Skin epidermis (tissue), 12 donors: Measurements from ENCODE around the gene RALY.

Experiments used
- H3K27ac ChIP-seq, 21 experiments: fragments of 200-600 bp; sonication (generic) in 11 of 21; one replicate each; pipeline ENCODE4 v1.5.0; 2020; ENCODE audit warnings: mild to moderate bottlenecking in 3 of 21, inconsistent platforms in 2 of 21, moderate library complexity in 2 of 21
- H3K4me3 ChIP-seq, 7 experiments: fragments of 200-600 bp; sonication (generic) in 2 of 7; one replicate each; pipeline ENCODE4 v1.5.0; 2020; ENCODE audit warnings: inconsistent platforms in 2 of 7, mild to moderate bottlenecking in 2 of 7, moderate library complexity in 1 of 7

Gene RALY

DNA sequence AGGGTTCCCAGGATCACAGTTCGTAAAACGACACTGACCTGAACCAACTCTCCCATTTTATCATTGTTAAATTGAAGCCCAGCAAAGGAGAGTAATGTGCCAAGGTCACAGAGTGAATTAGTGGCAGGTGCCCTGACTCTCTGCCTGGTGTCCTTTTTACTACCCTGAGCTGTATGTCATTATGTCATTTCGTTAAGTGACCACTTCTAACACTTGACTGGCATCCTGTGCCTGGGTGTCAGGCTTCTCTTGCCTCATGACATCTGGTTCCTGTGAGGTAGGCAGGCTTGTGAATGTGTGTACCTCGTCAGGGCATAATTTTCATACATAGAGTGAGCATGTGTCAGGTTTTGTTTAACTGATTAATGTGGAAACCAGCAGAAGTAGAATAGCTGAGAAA lies 48.6 kb downstream of the RALY start:
- Histone ChIP-seq H3K27ac (no peak overlapping the region), H3K4me3 (no peak overlapping the region)

GRCh38 chr20:34043025-34043424 lies 49.3 kb downstream of the RALY start:
- Histone ChIP-seq H3K27ac (no peak overlapping the region), H3K4me3 (no peak overlapping the region)

DNA sequence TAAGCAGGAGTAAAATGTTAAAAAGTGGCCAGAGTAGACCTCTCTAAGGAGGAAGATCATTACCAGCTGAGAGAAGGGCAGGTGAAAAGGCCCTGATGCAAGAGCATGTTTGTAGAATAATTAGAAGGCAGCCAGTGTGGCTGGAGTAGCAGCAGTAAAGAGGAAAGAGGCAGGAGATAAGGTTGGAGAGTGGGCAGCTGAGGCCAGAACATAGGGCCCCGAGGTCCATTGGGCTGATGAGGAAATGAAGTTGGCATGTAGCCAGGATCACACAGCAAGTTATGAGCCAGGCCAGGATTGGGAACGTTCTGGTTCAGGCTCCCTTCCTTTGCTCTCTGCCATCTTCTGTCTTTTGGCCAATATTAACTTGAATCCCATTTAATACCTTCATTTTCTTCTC lies 51.6 kb downstream of the RALY start:
- Histone ChIP-seq H3K4me3 (no peak overlapping the region), H3K27ac (no peak overlapping the region)

GRCh38 chr20:34045930-34046725 lies 52.4 kb downstream of the RALY start:
- Histone ChIP-seq H3K4me3 (no peak overlapping the region), H3K27ac (no peak overlapping the region)

DNA sequence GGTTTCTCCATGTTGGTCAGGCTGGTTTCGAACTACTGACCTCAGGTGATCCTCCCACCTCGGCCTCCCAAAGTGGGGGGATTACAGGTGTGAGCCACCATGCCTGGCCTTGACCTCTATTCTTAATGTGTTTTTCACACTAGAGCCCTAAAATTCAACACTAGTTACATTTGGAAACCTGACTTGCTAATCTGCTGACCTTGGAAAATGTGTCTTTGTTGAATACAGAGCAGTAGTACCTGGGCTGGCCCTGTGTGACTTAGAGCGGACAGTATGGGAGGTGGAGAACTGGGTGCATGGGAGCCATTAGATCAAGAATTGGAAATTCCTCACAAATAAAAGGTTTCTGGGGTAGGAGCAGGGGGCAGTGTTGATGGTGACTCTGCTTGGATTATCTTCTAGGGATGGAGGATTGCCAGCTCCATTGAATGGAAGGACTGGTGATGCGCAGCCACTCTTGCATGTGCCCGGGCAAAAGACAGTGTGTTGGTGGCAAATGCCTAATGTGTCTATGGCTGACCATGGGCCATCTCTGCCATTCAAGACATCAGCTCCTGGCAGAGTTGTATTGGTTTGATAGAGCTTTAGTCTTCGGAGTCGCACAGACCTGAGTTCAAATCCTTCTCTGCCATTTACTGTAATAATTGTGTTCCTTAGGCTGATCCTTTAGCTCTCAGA lies 53.4 kb downstream of the RALY start:
- no peak overlapping the region for H3K27ac ChIP-seq

DNA sequence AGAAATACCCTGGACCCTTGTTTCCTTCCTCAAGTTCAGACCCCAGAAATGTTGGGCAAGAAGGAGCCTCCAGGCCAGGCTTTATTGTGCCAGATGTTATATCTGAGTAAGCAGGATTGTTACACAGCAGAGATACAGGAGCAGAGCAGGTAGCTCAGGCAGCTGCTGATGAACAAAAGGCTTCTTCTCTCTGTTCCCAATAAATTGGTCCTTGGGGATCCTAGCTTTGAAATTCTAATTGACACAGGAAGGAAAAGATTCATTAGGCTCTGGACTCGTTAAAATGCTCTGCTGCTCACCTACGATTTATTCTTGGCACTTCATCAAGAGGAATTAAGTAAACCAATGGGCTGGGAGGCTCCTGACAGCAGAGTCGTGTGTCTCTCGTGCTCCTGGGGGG lies 54.2 kb downstream of the RALY start:
- H3K4me3 ChIP-seq = no peak overlapping the region
- H3K27ac ChIP-seq = no peak overlapping the region

More for the DNA sequence above, 53.4 kb downstream of the RALY start:
- no peak overlapping the region for H3K4me3 ChIP-seq

- no peak overlapping the region for H3K4me3 ChIP-seq
- H3K27ac ChIP-seq = no peak overlapping the region
Measured at GRCh38 chr20:34049389-34049788, 55.7 kb downstream of the RALY start.

DNA sequence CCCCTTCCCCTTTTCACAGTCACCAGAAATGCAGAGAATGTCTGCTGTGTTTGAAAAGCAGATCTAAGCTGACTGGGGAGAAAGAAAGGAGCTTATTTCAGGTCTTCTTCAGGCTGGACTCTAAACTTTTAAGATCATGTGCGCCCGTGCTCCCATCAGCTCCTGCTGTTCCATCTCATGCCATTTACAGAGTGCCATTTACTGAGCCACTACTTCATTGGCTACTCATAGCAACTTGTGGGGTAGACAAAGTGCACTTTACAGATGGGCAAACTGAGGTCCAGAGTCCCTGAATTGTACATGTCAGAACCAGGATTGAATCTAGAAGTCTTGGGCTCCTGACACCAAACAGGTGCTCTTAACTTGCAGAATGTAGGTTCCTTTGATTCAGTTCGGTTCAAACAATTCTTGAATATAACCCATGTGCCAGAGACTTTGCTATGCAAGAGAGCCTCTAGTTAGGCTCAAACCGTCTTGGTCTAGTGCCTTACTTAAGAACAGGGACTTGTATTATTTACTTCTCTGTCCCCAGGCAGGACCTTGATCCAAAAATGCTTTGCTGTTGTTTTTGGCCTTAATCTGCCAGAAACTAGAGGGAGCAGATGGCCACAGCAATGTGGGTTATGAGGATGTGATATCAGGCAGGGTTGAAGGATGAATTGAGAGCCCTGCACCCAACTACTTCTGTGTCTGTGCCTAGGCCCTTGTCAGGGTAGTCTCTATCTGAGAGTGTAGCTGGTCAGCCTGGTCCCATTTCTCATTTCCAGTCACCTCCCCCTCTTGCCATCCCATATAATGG lies 56.4 kb downstream of the RALY start:
- Histone ChIP-seq H3K27ac (no peak overlapping the region), H3K4me3 (no peak overlapping the region)

DNA sequence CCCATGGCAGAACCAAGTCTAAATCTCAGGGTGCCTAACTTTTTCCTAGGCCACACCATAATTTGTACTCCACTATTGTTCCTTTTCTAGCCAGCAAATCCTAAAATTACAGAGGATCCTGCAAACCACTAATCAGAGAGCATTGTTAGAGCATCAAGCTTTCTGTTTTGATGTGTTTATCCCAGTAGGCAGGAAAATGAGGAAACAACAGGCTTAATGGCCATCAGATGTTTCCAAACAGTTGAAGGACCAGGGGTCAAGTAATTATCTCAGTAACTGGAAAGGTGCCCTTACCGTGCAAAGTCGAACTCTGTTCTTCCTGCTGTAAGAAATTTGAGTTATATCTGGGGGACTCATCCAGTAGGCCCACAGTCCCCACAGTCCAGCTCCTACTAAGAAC lies 58.7 kb downstream of the RALY start:
- no peak overlapping the region for H3K4me3 ChIP-seq
- peak overlapping the region in 4 of 21 experiments; percentile 8 to 26 (median 24) for H3K27ac ChIP-seq

GRCh38 chr20:34055290-34055689 lies 61.6 kb downstream of the RALY start:
- H3K4me3 ChIP-seq = no peak overlapping the region
- H3K27ac ChIP-seq = no peak overlapping the region

DNA sequence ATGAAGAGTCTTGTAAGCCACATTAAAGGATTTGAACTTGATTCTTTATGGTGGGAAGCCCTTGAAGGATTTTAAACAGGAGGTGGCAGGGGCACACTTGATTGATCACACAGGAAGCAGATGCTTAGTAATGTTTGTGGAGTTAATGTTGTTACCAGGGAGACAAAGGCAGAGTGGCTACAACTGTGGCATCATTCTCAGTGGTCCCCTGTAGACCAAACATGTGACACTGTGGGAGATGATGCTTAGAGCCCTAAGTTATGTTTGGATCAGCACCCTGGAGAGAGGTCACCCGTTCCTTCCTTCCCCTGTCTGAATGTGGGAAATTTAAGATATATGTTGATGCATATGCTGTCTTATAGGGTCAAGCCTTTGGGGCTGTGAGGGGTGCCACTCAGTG lies 65.1 kb downstream of the RALY start:
- no peak overlapping the region for H3K4me3 ChIP-seq
- no peak overlapping the region for H3K27ac ChIP-seq

DNA sequence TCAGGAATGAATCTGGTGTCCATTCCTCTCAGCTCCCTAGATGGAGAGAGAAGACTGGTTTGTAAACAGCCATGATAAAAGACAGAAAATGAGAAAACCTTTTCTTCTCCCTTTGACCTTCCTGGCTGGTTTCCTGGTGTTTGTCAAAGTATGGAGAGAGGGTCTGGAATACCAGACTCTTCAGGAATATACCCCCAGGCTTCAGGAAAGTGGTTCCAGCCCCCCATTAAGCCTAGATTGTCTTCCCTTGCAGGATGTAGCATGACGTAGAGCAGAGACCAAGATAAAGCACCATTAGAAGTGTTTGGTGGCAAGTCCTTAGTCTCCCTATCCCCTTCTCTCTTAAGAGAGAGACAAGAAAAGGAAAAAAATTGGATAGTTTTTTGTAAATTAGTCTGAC lies 67.3 kb downstream of the RALY start:
- H3K4me3 ChIP-seq = no peak overlapping the region
- peak overlapping the region in 1 of 21 experiments; percentile 16 for H3K27ac ChIP-seq

GRCh38 chr20:34061695-34062094 lies 68.0 kb downstream of the RALY start:
- no peak overlapping the region for H3K4me3 ChIP-seq
- H3K27ac ChIP-seq = no peak overlapping the region

GRCh38 chr20:34062570-34063482 lies 69.1 kb downstream of the RALY start:
- no peak overlapping the region for H3K4me3 ChIP-seq
- H3K27ac ChIP-seq = peak overlapping the region in 3 of 21 experiments; percentile 10 to 26 (median 18)

DNA sequence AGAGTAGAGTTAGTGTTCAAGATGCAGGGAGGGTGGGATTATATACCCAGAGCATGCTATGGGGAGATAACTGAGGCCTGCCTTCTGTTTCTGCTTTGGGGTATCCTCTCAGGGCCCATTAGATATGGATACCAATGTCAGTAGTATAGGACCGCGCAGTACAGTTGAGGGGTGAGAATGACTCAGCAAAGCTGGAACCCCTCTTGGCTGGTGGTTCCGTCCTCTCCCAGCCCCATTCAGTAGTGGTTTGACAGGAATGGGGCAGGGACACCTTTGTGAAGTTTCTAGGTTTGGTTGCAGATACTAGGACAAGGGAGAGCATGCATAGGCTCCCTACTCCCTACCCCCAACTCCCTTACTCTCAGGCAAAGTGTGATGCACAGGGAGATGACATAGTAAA lies 70.6 kb downstream of the RALY start:
- Histone ChIP-seq H3K4me3 (no peak overlapping the region), H3K27ac (no peak overlapping the region)

DNA sequence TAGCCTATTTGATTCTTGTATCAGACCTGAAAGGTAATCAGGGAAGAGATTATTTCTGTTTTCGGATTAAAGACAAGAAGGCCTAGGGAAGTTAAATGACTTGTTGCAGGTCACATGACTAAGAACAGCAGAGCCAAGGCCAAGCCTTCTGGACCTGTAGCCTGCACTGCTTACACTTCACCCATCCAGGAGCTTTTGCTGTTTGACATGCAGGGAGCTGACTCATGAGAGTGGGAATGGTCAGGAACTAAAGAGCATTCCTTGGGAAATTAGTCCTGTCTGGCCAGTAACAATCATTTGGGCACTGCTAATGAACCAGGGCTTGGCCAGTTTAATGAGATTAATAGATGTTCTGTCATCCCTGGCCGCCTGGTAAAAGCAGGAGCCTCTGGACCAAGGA lies 71.5 kb downstream of the RALY start:
- Histone ChIP-seq H3K4me3 (no peak overlapping the region), H3K27ac (peak overlapping the region in 1 of 21 experiments; percentile 3)

GRCh38 chr20:34066476-34067090 lies 72.9 kb downstream of the RALY start:
- Histone ChIP-seq H3K4me3 (no peak overlapping the region), H3K27ac (peak overlapping the region in 3 of 21 experiments; percentile 0 to 14 (median 0))

GRCh38 chr20:34068001-34068400 lies 74.3 kb downstream of the RALY start:
- no peak overlapping the region for H3K27ac ChIP-seq
- no peak overlapping the region for H3K4me3 ChIP-seq
